Neural progenitor cell (in vitro differentiated cells): ENCODE measurements around the gene FOXK1. TPM values are rescaled to one million over a fixed set of nuclear protein-coding genes. Genes with fewer than 3 reads are reported as not detected.

Experiments used
- DNase-seq: peaks from one replicate; pipeline ENCODE4 v3.0.0-alpha.2; 2016; ENCODE audit warnings: low spot score
- H2AFZ ChIP-seq: fragments of 200-600 bp; sonication (generic); replicated peaks from 2 replicates; pipeline ENCODE4 v1.6.1; 2016; ENCODE audit warnings: antibody characterized with exemption
- H3F3A ChIP-seq: fragments of 200-600 bp; sonication (generic); 2 replicates; pipeline ENCODE4 v1.6.1; 2016; ENCODE audit warnings: antibody characterized with exemption, low read depth
- H3K27ac ChIP-seq: fragments of 200-600 bp; sonication (generic); 2 replicates; pipeline ENCODE4 v1.5.1; 2016; ENCODE audit warnings: mild to moderate bottlenecking
- H3K27me3 ChIP-seq: fragments of 200-600 bp; sonication (generic); 2 replicates; pipeline ENCODE4 v1.6.1; 2016; ENCODE audit warnings: mild to moderate bottlenecking, moderate library complexity
- H3K36me3 ChIP-seq: fragments of 200-600 bp; sonication (generic); 2 replicates; pipeline ENCODE4 v1.5.1; 2016
- H3K4me1 ChIP-seq: fragments of 200-600 bp; sonication (generic); 2 replicates; pipeline ENCODE4 v1.6.1; 2016; ENCODE audit warnings: mixed run types
- H3K4me2 ChIP-seq: fragments of 200-600 bp; sonication (generic); 2 replicates; pipeline ENCODE4 v1.6.1; 2016
- H3K4me3 ChIP-seq: fragments of 200-600 bp; sonication (generic); 2 replicates; pipeline ENCODE4 v1.5.1; 2016
- H3K79me2 ChIP-seq: fragments of 200-600 bp; sonication (generic); 2 replicates; pipeline ENCODE4 v1.6.1; 2016; ENCODE audit warnings: low read depth
- H3K9ac ChIP-seq: fragments of 200-600 bp; sonication (generic); 2 replicates; pipeline ENCODE4 v1.6.1; 2016
- H3K9me3 ChIP-seq: fragments of 200-600 bp; sonication (generic); 2 replicates; pipeline ENCODE4 v1.5.1; 2016; ENCODE audit warnings: low read depth
- H4K20me1 ChIP-seq: fragments of 200-600 bp; sonication (generic); 2 replicates; pipeline ENCODE4 v1.6.1; 2016; ENCODE audit warnings: low read depth
- H3K27ac Mint-ChIP-seq: 3 replicates; pipeline ENCODE4 v1.8.0; 2021; ENCODE audit warnings: mixed read lengths
- H3K27me3 Mint-ChIP-seq: 2 replicates; pipeline ENCODE4 v1.8.0; 2022; ENCODE audit warnings: low read depth, mild to moderate bottlenecking, inconsistent platforms, moderate library complexity, mixed read lengths; ENCODE audit not compliant: insufficient read depth
- H3K36me3 Mint-ChIP-seq: 3 replicates; pipeline ENCODE4 v1.8.0; 2021; ENCODE audit warnings: mixed read lengths
- H3K4me1 Mint-ChIP-seq: 3 replicates; pipeline ENCODE4 v1.8.0; 2021; ENCODE audit warnings: mixed read lengths
- H3K4me3 Mint-ChIP-seq: 3 replicates; pipeline ENCODE4 v1.8.0; 2021; ENCODE audit warnings: mild to moderate bottlenecking, moderate library complexity, mixed read lengths
- H3K9me3 Mint-ChIP-seq: 3 replicates; pipeline ENCODE4 v1.8.0; 2020; ENCODE audit warnings: mixed read lengths
- CTCF ChIP-seq: fragments of 200-600 bp; sonication (generic); IDR thresholded peaks from 2 replicates; pipeline ENCODE4 v1.5.1; 2017; ENCODE audit warnings: antibody characterized with exemption, mild to moderate bottlenecking
- EZH2 ChIP-seq: fragments of 200-600 bp; sonication (generic); IDR thresholded peaks from 2 replicates; pipeline ENCODE4 v1.6.1; 2017; ENCODE audit warnings: antibody characterized with exemption, mild to moderate bottlenecking, moderate library complexity
- EZH2phosphoT487 ChIP-seq: fragments of 200-600 bp; sonication (generic); IDR thresholded peaks from 2 replicates; pipeline ENCODE4 v1.6.1; 2017; ENCODE audit warnings: antibody characterized with exemption
- total RNA-seq: library from RNA; depleted of rRNA; stranded (reverse); fragments of >200 nt; gene quantifications from 2 replicates; pipeline ENCODE4 v1.2.3, GENCODE V29; 2015; ENCODE audit warnings: low replicate concordance

The FOXK1 gene
- total RNA-seq, 1 donor from 2014 or later = 11.1 TPM

GRCh38 chr7:4661871-4662270, 20.2 kb upstream of the FOXK1 start:
- Mint-ChIP-seq H3K27ac (peak overlapping the region; percentile 72), H3K4me1 (peaks cover 10% of the 10 kb centered on the region), H3K36me3 (peaks cover 7% of the 10 kb centered on the region), H3K4me3 (no peak overlapping the region), H3K27me3 (peaks cover 2% of the 10 kb centered on the region), H3K9me3 (peaks cover 28% of the 10 kb centered on the region)
- no peaks in the 10 kb centered on the region for H3K79me2 ChIP-seq
- H3K4me3 ChIP-seq = no peak overlapping the region
- H4K20me1 ChIP-seq = no peaks in the 10 kb centered on the region
- H3K9ac ChIP-seq = no peak overlapping the region
- no peaks in the 10 kb centered on the region for H3F3A ChIP-seq
- H2AFZ ChIP-seq = no peak overlapping the region
- H3K27me3 ChIP-seq = peaks cover 23% of the 10 kb centered on the region
- no peak for TF ChIP-seq EZH2
- TF ChIP-seq CTCF = no peak
- no peak for TF ChIP-seq EZH2phosphoT487
- DNase-seq = no peak
- H3K36me3 ChIP-seq = no peaks in the 10 kb centered on the region
- H3K27ac ChIP-seq = no peak overlapping the region
- H3K4me2 ChIP-seq = no peak overlapping the region
- H3K9me3 ChIP-seq = peaks cover 7% of the 10 kb centered on the region
- H3K4me1 ChIP-seq = no peaks in the 10 kb centered on the region

DNA sequence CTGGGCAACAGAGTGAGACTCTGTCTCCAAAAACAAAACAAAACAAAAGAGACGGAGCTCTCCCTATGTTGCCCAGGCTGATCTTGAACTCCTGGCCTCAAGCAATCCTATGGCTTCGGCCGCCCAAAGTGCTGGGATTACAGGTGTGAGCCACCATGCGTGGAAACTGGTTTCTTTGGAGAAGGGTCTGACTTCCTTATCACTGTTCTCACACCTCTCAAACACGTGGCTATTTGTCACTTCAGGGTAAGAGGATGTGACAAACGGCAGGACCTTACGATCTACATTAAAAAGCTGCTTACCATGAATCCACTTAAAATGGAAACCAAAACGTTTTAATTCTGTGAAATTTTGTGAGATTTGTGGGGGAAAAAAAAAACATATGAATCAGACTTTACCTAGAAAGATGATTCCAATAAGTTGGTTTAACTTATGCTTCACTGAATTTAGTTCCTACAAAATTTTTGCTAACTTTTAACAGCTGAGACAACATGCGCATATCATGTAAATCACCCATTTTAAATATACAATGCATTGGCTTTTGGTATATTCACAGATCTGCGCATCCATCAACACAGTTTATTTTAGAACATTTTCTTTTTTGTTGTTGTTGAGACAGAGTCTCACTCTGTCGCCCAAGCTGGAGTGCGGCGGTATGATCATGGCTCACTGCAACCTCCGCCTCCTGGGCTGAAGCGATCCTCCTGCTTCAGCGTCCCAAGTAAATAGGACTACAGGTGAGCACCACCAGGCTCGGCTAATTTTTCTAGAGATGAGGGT, 18.7 kb upstream of the FOXK1 start:
- Histone ChIP-seq H3K27me3 (peaks cover 23% of the 10 kb centered on the region), H3K9ac (no peak overlapping the region), H3K36me3 (no peaks in the 10 kb centered on the region), H3K27ac (no peak overlapping the region), H2AFZ (no peak overlapping the region), H4K20me1 (no peaks in the 10 kb centered on the region), H3K4me3 (no peak overlapping the region), H3K79me2 (no peaks in the 10 kb centered on the region), H3K9me3 (no peaks in the 10 kb centered on the region), H3F3A (no peaks in the 10 kb centered on the region), H3K4me1 (no peaks in the 10 kb centered on the region), H3K4me2 (no peak overlapping the region)
- Mint-ChIP-seq H3K9me3 (peaks cover 17% of the 10 kb centered on the region), H3K27me3 (no peaks in the 10 kb centered on the region), H3K27ac (no peak overlapping the region), H3K4me3 (no peak overlapping the region), H3K4me1 (peaks cover 16% of the 10 kb centered on the region), H3K36me3 (peaks cover 7% of the 10 kb centered on the region)
- no peak for TF ChIP-seq CTCF
- TF ChIP-seq EZH2phosphoT487 = no peak
- no peak for TF ChIP-seq EZH2
- no peak for DNase-seq

DNA sequence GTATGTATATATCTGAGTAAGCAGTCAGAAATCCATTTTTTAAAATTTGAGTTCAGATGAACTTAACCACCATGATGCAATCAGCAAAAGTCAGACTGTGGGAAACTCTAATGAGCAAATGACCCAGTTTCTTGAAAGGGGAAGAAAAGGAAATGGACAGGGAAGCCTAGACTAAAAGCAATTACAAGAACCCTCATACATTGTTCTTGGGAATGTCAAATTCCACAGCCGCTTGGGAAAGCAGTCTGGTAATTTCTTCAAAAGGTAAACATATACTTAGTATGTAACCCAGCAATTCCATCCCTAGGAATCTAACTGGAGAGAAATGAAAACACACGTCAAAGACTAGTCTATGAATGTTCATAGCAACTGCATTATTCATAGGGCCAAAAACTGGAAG, 16.4 kb upstream of the FOXK1 start:
- no peak overlapping the region for H3K9ac ChIP-seq
- H3K4me3 ChIP-seq = no peak overlapping the region
- H3K4me2 ChIP-seq = no peak overlapping the region
- Mint-ChIP-seq H3K36me3 (no peaks in the 10 kb centered on the region), H3K27ac (no peak overlapping the region), H3K9me3 (peaks cover 5% of the 10 kb centered on the region), H3K27me3 (peaks cover 2% of the 10 kb centered on the region), H3K4me1 (peaks cover 29% of the 10 kb centered on the region), H3K4me3 (no peak overlapping the region)
- TF ChIP-seq EZH2phosphoT487 (no peak), EZH2 (no peak), CTCF (no peak)
- H3K4me1 ChIP-seq = no peaks in the 10 kb centered on the region
- H3K9me3 ChIP-seq = no peaks in the 10 kb centered on the region
- H3K36me3 ChIP-seq = no peaks in the 10 kb centered on the region
- H3K27ac ChIP-seq = no peak overlapping the region
- DNase-seq = no peak
- H3F3A ChIP-seq = no peaks in the 10 kb centered on the region
- H3K27me3 ChIP-seq = peaks cover 28% of the 10 kb centered on the region
- H3K79me2 ChIP-seq = no peaks in the 10 kb centered on the region
- no peak overlapping the region for H2AFZ ChIP-seq
- H4K20me1 ChIP-seq = no peaks in the 10 kb centered on the region
